Mesenteric fat pad (tissue), 1 donor: ENCODE data around the gene TMEM203. TPM values are rescaled to one million over a fixed set of nuclear protein-coding genes. Genes with fewer than 3 reads are reported as not detected.

ENCODE experiments used
- DNase-seq: peaks from one replicate; pipeline ENCODE4 v3.0.0-alpha.2; 2020; ENCODE audit warnings: low spot score
- total RNA-seq: library from RNA; stranded (reverse); fragmentation: NEBNext Ultra II Directional; extraction: Animal tissue kit (Norgen Biotek cat#: 25700); gene quantifications from one replicate; pipeline ENCODE4 v1.2.1, GENCODE V29; 2021
- donor health status: DM: yes; HTN: yes; CAD: no.

Gene TMEM203
- total RNA-seq, 1 donor from 2014 or later = 24.8 TPM

GRCh38 chr9:137167747-137168572 lies 37.5 kb downstream of the TMEM203 start:
- no peak for DNase-seq

- no peak for DNase-seq
These were observed 38.1 kb downstream of the TMEM203 start for GRCh38 chr9:137167277-137167746.

- no peak for DNase-seq
These were observed 38.8 kb downstream of the TMEM203 start for GRCh38 chr9:137166380-137167229.

- no peak for DNase-seq
These were observed 40.1 kb downstream of the TMEM203 start for GRCh38 chr9:137165250-137165836.

GRCh38 chr9:137164370-137165249 lies 40.8 kb downstream of the TMEM203 start:
- no peak for DNase-seq

GRCh38 chr9:137163805-137164204 lies 41.6 kb downstream of the TMEM203 start:
- DNase-seq = no peak

GRCh38 chr9:137163365-137163715 lies 42.1 kb downstream of the TMEM203 start:
- DNase-seq = no peak

GRCh38 chr9:137162505-137163364 lies 42.7 kb downstream of the TMEM203 start:
- DNase-seq = no peak

- DNase-seq = no peak
These were observed 43.6 kb downstream of the TMEM203 start for GRCh38 chr9:137161558-137162486.

- no peak for DNase-seq
These were observed 44.5 kb downstream of the TMEM203 start for GRCh38 chr9:137160716-137161557.

GRCh38 chr9:137160054-137160425 lies 45.4 kb downstream of the TMEM203 start:
- DNase-seq = no peak

- DNase-seq = no peak
These were observed 46.1 kb downstream of the TMEM203 start for GRCh38 chr9:137159105-137160053.

- no peak for DNase-seq
These were observed 46.8 kb downstream of the TMEM203 start for GRCh38 chr9:137158625-137159024.

- no peak for DNase-seq
These were observed 47.6 kb downstream of the TMEM203 start for GRCh38 chr9:137157618-137158415.

GRCh38 chr9:137156567-137157375 lies 48.7 kb downstream of the TMEM203 start:
- no peak for DNase-seq
